ENCODE results near the gene BATF.

The BATF gene

DNA sequence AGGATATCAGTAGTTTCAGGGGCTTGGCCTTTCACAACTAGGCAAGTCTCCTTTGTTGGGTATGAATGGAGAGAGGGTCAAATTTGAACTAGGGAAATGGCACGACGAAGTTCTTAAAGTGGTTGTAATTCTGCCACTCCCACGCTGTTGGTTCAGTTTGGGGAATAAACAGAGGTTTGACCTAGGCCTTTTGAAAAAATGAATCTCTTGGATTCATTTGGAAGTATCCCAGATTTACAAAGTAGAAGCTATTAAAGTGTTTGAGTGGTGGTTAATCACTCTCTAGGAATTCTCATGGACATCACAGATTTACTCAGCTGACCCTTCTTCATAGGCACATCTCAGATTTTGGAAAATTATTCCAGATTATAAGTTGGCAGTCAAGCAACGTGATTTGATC, 14.8 kb downstream of the BATF start:
- DNase-seq = no peak

DNA sequence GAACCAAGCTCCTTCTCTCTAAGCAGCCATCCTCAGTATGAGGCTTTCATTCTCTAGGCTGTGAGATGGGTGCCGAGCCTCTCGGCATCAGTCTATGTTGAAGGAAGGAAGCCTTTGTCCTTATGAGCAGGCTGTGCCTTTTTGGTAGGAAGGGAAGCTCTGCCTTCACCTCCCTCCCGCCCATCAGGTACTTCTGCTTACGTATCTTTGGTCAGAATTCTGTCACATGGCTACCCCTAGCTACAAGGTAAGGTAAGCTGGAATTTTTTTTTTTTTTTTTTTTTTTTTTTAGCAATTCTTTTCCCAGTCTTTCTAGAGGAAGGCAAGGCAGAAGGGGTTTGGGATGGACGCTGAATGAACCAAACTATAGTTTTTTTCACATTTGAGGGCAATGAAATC, 16.9 kb downstream of the BATF start:
- DNase-seq = no peak

DNA sequence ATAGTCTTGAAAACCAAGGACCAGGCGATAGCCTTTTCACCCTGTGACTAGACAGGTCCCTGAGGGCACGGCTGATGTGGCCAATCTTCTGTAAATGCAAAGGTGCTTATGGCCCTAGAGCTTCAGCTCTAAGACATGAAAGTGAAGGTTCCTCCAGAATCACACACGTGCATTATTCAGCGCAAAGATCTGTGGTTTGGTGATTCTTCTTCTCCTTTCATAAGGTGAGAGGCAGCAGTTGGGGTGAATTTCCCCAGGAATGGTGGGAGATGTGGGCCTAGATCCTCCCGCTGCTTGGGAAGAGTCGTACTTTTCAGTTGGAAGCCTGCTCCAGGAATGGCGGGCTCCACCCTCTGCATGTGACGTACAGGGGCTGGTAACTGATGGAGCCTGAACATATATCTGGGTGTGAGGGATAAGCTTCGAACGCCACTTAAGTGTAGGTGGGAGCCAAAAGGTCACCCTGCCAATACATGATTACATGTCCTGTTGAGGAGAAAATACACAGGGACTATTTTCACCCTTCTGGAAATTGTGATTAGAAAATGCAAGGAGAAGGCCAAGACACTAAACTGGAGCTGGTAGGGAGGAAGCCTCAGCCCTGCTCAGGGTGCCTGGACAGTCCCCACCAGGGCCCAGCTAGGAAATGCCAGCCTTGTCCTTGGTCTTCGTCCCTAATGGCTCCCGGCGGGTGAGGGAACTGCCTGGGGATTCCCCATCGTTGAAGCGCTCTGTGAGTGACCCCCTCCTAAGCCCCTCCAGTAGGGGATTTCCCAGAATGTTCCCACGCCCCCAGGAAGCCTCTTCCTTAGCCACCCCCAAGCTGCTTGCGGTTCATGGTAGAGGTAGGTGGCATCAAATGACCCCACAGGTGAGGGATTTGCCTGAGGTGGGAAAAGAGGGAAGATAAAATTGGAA, 17.6 kb downstream of the BATF start:
- no peak for DNase-seq

DNA sequence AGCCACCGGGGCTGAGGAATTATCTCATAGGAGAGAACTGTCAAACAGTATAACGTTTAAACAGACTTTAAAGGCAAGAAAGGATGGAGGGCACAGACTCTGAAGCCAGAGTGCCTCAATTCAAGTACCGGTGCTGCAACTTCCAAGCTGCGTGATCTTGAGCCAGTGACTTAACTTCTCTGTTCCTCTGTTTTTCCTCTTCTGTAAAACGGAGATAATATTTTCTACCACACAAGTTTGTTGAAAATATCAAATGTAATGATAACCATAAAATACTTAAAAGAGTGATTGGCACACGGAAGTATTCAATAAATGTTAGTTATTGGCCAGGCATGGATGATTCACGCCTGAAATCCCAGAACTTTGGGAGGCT, 18.2 kb downstream of the BATF start:
- DNase-seq = no peak

DNA sequence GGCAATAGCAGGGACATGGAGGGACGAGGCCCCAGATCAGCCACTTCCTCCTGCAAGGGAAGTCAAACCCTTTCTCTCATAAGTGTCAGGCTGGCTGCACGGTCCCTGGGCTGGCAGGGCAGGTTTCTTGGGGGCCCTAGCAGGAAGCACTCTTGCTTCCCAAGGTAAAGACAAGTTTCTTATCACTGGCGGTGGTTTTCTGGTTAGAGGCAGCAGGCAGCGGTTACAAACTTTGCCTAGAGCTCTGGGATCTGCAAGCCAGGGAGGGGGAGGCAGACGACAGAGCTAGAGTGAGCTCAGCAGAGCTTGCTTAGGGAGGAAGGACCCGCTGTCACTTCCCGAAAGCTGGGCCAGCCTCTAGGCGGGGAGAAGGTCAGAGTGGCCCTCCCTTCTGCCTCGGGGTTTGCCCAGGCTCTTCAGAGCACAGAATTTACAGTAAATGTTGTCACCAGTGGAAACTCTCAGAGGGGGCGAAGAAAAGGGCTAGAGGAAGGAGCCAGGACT, 20.4 kb downstream of the BATF start:
- peak; percentile 74 for DNase-seq

DNA sequence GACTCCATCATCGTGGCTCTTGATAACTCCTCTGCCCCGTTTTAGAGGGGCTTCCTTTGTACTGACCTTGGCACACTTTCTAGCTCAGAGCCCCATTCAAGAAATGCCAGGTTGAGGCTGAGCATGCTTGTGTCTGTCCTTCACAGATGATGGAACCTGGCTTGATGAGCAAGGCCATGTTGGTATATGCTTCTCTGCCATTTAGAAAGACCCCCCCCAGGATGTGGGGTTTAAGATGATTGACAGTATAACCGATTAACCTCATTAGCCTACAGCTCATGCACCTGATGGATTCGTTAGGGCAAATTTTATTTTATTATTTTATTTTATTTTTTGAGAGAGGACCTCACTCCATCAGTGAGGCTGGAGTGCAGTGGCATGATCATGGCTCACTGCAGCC, 21.0 kb downstream of the BATF start:
- DNase-seq = no peak

DNA sequence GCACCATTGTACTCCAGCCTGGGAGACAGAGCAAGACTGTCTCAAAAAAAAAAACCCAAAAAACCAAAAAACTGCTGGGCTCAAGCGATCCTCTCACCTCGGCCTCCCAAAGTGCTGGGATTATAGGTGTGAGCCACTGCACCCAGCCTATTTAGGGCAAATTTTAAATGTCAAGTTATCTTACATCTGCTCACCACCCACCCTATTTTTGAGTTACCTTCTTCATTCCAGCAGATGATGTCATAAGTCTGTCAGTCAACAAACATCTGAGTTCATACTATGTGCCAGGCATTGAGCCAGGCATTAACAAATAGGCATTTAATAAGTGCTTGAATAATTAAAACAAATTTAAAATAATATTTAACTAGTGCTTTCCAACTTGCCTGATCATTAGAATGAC, 21.5 kb downstream of the BATF start:
- no peak for DNase-seq

DNA sequence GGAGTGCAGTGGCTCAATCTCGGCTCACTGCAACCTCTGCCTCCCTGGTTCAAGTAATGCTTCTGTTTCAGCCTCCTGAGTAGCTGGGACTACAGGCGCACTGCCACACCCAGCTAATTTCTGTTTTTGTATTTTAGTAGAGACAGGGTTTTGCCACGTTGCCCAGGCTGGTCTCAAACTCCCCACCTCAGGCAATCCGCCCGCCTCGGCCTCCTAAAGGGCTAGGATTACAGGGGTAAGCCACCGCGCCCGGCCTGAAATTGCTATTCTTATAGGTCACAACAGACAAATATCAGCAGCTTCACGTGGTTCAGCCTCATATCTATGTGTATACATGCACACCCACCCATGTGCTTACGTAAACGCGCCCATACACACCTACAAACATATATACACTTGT, 23.6 kb downstream of the BATF start:
- DNase-seq = no peak

DNA sequence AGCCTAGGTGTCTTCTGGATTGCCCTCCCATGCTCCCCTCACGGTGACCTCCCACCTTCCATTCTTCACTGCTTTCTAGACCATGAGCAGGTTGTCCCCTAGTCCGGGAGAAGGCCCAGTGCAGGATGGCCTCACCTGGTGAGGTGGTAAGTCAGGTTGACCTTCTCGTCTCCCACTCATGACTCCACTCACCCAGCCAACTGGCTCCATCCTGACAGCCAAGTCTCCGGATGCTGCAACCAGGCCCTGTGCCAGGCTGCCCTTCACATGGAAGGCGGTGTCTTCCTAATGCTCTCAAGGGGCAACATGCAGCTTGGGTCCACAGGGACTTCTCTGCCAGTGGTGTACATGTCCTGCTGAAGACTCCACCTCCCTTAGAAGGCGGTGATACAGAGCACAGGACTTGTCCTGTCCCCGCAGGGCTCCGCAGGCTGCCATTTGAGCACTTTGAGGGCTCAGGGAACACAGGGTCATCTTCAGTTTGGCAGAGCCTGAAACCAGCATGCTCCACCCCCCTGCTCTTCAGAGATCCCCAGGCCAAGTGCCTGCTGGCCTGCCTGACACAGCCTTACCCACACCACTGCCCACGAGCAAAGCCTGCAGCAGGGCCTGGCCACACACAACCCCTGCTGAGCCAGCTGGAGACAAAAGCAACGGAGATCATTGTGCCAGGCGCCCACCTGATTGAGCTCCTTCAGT, 25.4 kb downstream of the BATF start:
- DNase-seq = no peak

DNA sequence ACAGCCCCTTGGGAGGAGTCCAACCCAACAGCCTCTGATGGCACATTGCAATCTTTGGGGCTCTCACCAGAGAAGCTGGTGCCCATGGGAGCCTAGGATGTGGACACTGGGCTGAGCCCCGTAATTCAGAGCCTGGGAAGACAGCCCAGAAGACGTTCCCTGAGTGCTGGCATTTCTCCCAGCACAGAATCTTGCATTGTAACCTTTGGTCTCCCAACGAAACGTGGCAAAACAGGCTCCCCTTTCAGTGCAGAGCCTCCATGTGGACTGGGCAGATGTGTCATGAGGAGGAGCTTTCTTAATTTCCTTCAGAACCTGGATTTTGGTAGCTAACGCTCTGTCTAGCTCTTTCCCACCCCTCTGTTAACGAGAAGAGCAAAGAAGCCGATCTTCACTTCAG, 26.3 kb downstream of the BATF start:
- DNase-seq = no peak

DNA sequence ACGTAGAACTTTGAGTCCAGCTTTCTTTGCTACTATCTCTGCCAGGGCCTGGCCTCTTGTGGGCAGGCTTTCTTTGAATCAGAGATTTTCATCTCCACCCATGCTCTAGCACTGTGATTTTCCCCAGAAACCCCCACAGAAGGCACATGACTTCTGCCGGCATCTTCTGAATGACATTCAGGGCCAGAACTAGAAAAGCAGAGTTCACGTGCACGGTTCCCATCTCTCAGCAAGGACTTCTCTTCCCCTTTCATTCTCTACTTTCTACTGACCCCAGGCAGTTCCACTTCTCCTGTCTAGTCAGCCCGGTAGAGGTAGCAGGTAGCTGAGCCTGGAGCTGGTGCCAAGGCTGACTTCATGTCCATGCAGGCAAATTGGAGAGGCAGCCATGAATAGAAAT, 26.9 kb downstream of the BATF start:
- DNase-seq = no peak

DNA sequence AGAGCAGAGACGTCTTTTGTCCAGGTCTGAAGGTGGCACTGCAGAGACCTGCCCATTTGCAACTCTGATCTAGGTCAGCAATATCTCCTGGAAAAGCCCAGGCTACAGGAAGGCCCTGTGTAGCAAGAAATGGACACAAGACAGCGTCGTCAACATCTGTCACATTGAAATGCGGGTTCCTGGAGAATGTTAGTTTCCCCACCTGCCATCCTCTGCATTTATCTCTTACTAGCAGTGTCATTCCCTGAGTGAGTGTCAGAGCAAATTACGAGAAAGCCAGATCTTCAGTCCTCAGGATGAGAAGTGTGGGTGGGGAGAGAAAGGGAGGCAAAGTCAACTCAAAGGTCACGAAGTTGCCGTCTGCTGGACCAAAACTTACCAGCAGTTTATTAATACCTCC, 28.8 kb downstream of the BATF start:
- no peak for DNase-seq

DNA sequence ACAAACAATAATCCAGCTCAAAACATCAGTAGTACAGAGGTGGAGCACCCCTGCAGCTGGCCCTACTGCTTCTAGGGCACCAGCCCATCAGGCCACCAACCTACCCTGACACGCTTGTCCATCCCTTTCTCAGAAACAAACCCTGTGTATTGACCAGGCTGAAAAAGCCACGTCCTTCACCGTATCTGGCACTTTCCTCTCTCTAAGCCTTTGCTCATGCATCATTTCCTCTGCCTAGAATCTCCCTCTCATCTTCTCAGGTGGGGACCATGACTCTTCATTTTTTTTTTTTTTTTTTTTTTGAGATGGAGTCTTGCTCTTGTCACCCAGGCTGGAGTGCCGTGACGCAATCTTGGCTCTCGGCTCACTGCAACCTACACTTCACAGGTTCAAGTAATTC, 30.9 kb downstream of the BATF start:
- no peak for DNase-seq

DNA sequence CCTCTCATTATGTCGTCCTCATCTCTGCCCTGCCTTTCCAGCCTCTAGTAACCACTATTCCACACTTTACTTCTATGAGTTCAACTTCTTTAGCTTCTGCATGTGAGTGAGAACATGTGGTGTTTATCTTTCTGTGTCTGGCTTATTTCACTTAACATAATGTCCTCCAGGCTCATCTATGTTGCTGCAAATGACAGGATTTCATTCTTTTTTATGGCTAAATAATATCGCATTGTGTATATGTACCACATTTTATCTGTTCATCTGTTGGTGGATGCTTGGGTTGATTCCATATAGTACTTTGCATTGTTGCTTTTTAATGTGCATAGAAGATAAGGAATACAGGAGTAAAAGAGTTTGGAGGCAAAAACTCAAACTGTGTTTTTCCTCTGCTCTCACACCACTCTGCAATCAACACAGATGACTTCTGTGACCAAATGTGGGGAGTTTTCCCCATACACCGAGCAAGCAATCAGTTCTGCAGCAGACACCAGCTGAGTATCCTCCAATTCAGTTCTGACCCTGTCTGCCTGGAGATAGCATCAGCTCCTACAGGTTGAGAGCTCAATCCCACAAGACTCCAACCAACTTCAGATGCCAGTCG, 31.6 kb downstream of the BATF start:
- no peak for DNase-seq

DNA sequence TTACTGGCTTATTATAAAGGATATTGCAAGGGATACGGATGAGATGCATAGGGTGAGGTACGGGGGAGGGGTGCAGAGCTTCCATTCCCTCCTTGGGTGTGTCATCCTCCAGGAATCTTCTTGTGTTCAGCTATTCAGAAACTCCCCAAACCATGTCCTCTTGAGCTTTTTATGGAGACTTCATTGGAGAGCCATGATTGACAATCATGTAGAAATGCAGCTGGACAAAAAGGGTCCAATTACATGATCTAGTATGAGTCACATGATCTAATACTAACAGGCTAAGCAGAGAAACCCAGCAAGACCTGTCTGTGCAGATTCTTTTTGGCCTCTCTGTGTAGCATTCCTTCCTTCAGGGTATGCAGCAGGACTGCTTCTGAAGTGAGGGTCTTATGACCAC, 32.2 kb downstream of the BATF start:
- no peak for DNase-seq

DNA sequence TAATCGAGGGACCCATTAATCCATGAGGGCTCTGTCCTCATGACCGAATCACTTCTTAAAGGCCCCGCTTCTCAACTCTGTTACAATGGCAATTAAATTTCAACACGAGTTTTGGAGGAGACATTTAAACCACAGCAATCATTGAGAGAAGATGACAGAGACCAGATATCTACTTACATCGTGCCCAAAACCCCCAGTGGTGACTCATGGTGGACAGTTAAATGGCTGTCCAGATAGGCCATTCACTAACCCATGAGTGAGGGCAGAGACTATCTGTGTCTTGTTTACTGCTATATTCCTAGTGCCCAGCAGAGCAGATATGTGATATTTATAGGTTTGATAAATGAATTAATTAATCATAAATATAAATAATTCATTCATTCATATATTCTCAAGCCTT, 36.2 kb downstream of the BATF start:
- no peak for DNase-seq

DNA sequence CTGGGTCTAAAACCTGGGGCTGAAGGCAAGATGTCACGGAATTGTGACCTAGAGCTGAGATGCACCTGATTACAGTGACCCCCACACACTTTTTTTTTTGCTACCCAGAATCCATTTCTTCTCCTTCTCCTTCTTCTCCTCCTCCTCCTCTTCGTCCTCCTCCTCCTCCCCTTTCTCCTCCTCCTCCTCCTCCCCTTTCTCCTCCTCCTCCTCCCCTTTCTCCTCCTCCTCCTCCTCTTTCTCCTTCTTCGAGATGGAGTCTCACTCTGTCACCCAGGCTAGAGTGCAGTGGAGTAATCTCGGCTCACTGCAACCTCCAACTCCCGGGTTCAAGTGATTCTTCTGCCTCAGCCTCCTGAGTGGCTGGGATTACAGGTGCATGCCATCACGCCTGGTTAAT, 36.8 kb downstream of the BATF start:
- no peak for DNase-seq

DNA sequence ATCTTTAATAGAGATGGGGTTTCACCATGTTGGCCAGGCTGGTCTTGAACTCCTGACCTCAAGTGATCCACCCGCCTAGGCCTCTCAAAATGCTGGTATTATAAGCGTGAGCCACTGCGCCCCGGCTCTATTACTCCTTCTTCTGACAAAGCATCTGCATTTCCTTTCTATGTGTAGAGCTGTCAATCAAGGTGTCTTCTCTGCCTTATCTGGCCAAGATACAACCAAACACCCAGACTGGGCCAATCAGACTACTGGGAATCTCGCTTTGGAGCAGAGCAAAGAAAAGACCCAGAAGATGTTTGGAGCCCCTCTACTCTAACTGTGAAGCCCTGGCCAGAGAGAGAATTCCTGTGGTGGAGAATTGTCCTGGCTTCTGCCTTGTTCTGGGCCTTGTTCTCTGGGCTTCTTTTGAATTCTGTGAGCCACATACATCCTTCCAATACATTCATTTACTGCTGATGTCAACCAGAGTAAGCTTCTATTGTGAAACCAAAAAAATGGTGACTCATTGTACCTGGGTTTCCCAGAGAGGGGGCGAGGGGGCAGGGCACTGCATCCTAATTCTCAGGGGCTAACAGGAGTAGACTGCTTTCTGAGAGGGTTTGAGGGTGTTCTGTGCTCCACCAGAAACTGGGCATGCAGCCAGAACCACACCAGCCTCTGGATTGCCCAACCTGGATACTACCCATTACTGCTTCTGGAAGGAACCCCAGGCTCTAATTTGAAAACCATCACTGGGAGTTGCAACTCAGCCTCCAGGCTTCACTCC, 37.4 kb downstream of the BATF start:
- DNase-seq = no peak

DNA sequence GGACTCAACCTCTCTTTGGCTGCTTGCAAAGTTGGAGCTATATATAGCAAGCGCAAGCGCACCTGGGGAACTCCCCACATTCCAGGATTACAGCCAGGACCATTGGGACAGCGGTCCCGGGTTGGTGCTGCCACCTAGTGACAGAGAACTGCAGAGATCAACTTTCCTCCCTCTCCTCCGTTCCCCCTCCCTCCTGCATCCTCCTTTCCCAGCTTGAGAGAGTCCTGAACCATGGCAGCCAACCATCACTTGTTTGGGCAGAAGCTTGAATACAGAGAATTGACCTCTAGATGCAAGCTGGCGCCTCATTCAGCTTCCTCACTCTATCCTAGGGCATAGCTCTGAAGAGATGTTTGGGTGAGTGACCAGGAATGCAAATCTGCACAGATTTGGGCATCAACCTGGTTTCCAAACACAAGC, 38.8 kb downstream of the BATF start:
- DNase-seq = peak; percentile 8

DNA sequence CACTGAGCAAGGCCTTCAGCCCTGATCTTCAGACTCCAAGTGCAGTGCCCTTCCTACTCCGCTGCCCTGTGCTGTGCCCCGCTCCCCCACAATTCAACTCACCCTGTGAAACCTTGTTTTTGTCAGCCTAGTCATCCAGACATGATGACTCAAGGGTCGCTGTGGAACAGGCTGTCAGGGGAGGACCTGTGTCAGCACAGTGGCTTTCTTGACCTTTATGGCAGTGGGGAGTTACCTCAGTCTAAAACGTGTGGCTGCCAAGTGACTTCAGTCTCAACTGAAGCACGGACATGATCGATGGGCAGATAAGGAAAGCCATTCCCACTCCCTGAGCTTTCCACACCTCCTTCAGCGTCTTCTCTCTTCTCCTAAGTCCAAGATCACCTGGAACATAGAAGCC, 39.8 kb downstream of the BATF start:
- no peak for DNase-seq

DNA sequence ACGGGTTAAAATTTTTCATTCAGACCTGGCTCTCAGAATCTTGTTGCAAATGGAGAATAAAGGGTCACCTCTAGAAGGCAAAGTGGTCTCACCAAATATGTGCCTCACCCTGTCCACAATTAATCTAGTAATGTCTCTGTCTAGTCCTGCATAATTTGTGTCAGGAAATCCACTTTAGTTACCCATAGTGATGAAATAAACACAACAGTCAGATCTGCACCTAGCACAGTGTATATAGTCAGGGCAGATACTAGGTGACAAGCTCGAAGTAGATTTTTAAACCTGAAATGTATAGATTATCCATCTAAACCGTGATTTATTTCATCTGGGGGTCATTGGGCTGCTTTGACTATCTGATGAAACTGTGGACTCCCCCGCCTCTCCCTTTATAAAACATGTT, 40.2 kb downstream of the BATF start:
- DNase-seq = no peak

DNA sequence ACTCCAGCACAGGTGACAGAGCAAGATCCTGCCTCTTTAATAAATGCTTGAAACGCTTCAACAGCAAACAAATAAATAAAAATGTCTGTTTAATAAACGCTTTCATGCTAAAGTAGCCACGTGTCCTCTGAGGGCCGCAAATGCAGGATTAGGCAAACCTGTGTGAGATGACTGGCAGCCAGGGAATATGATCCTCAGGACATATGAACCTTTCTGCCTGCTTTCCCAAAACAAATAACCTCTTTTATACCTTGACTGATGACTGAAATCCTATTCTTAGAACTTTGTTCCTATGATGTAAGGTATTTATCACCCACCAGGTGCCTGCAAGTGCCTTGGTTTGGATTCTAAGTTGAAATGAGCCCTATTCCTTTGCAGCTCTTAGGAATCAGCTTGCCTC, 41.7 kb downstream of the BATF start:
- no peak for DNase-seq

DNA sequence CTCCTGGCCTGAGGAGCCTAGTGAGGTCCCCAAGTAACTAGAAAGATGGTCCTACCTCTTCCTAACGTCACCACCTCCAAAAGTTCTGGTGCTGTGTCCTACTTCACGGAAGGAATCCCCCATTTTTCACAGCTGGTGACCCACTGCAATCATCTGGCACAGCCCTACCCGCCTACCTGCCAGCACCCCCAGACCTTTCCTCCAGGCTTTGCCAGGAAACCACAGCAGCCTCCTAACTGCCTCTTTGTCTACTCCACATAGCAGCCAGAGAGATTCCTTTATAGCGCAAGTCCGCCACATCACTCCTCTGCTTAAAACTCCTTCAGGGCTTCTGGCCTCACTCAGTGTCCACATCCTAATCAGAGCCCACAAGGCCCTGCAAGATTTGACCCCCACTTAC, 42.8 kb downstream of the BATF start:
- DNase-seq = no peak

Measured in KG1 (cell line).